K562 (cell line): ENCODE measurements around the gene ZFR2. TPM values are rescaled to one million over a fixed set of nuclear protein-coding genes. Genes with fewer than 3 reads are reported as not detected.

Source experiments
- polyA plus RNA-seq, 8 experiments: library from polyadenylated mRNA; depleted of rRNA in 4 of 8; stranded (reverse) in 5 of 8; unstranded in 3 of 8; fragments of >200 nt; fragmentation: Nextera tagmentation in 2 of 8; fragmentation: Illumina TruSeq in 1 of 8; extraction: Ambion mirVana in 2 of 8; extraction: Trizol in 1 of 8; gene quantifications; 2 replicates each; pipeline versions ENCODE4 v1.2.1 to v1.2.3, GENCODE V29; 2011 to 2014; ENCODE audit warnings: inconsistent platforms in 1 of 8, missing spikeins in 1 of 8
- small RNA-seq: library from RNA; depleted of rRNA; stranded (forward); fragments of <200 nt; gene quantifications from one replicate; pipeline ENCODE3, GENCODE V24; 2014
- total RNA-seq, 7 experiments: library from RNA; depleted of rRNA in 6 of 7; stranded (reverse); fragments of >200 nt in 6 of 7; fragmentation: Illumina TruSeq in 2 of 7; extraction: Trizol in 2 of 7; gene quantifications; 2 replicates each; pipeline versions ENCODE4 v1.2.1 to v1.2.3, GENCODE V29; 2011 to 2021; ENCODE audit warnings: low replicate concordance in 1 of 7

The ZFR2 gene
- total and polyA plus RNA-seq, 9 of the 15 experiments (the other 6 are each of a cell fraction or from before 2014, with no cell fraction given), result 0.03 to 0.59 (median 0.07) TPM; not detected in 6

Small RNA genes lying within 50 kb of the gene (small RNA-seq; reads per million reads assigned to genes)
- gene AC005777.1, result not detected

Other genes with a start within 250 kb of the ZFR2 start
Only the 7 nearest of the 13 such genes appear.
- gene APBA3, start 107.3 kb downstream of the ZFR2 start, total RNA-seq (2014; rRNA removed), result 28.8 and 29.5 TPM in 2 replicates
- gene APBA3, start 107.3 kb downstream of the ZFR2 start, total RNA-seq (2014; rRNA removed; fragmentation: Illumina TruSeq; extraction: Trizol), result 1.4 and 2.8 TPM in 2 replicates
- gene APBA3, start 107.3 kb downstream of the ZFR2 start, total RNA-seq (2015; rRNA removed; fragmentation: Illumina TruSeq; extraction: Trizol), result 10.8 and 14.0 TPM in 2 replicates
- gene APBA3, start 107.3 kb downstream of the ZFR2 start, total RNA-seq (2021), result 19.7 and 23.8 TPM in 2 replicates
- gene APBA3, start 107.3 kb downstream of the ZFR2 start, polyA plus RNA-seq (2011; rRNA removed), result 11.5 and 20.7 TPM in 2 replicates
- 9.0 and 18.5 TPM in 2 replicates for gene APBA3, start 107.3 kb downstream of the ZFR2 start, polyA plus RNA-seq (2014; fragmentation: Illumina TruSeq; extraction: Trizol)
- gene APBA3, start 107.3 kb downstream of the ZFR2 start, polyA plus RNA-seq (2014; fragmentation: Nextera tagmentation; extraction: Ambion mirVana), result under 1 TPM; 0.10 to 0.42 TPM
- 25.0 and 28.2 TPM in 2 replicates for gene APBA3, start 107.3 kb downstream of the ZFR2 start, polyA plus RNA-seq (2014; rRNA removed)
- 120 and 124 TPM in 2 replicates for gene MRPL54, start 106.4 kb downstream of the ZFR2 start, total RNA-seq (2014; rRNA removed)
- gene MRPL54, start 106.4 kb downstream of the ZFR2 start, total RNA-seq (2014; rRNA removed; fragmentation: Illumina TruSeq; extraction: Trizol), result 31.5 and 35.9 TPM in 2 replicates
- 93.8 and 97.3 TPM in 2 replicates for gene MRPL54, start 106.4 kb downstream of the ZFR2 start, total RNA-seq (2015; rRNA removed; fragmentation: Illumina TruSeq; extraction: Trizol)
- gene MRPL54, start 106.4 kb downstream of the ZFR2 start, total RNA-seq (2021), result 83.2 and 87.9 TPM in 2 replicates
- 44.2 and 52.3 TPM in 2 replicates for gene MRPL54, start 106.4 kb downstream of the ZFR2 start, polyA plus RNA-seq (2011; rRNA removed)
- gene MRPL54, start 106.4 kb downstream of the ZFR2 start, polyA plus RNA-seq (2014; fragmentation: Illumina TruSeq; extraction: Trizol), result 56.9 and 68.4 TPM in 2 replicates
- gene MRPL54, start 106.4 kb downstream of the ZFR2 start, polyA plus RNA-seq (2014; fragmentation: Nextera tagmentation; extraction: Ambion mirVana), result 10 to 100 TPM in 1 of 2 experiments, 1 to 10 TPM in 1; 3.5 to 13.6 TPM
- 93.7 and 131 TPM in 2 replicates for gene MRPL54, start 106.4 kb downstream of the ZFR2 start, polyA plus RNA-seq (2014; rRNA removed)
- not detected in 2 replicates for gene RAX2, start 96.8 kb downstream of the ZFR2 start, total RNA-seq (2014; rRNA removed)
- not detected in 2 replicates for gene RAX2, start 96.8 kb downstream of the ZFR2 start, total RNA-seq (2014; rRNA removed; fragmentation: Illumina TruSeq; extraction: Trizol)
- not detected in 2 replicates for gene RAX2, start 96.8 kb downstream of the ZFR2 start, total RNA-seq (2015; rRNA removed; fragmentation: Illumina TruSeq; extraction: Trizol)
- not detected in 2 replicates for gene RAX2, start 96.8 kb downstream of the ZFR2 start, total RNA-seq (2021)
- not detected in 2 replicates for gene RAX2, start 96.8 kb downstream of the ZFR2 start, polyA plus RNA-seq (2011; rRNA removed)
- not detected in 2 replicates for gene RAX2, start 96.8 kb downstream of the ZFR2 start, polyA plus RNA-seq (2014; fragmentation: Illumina TruSeq; extraction: Trizol)
- gene RAX2, start 96.8 kb downstream of the ZFR2 start, polyA plus RNA-seq (2014; fragmentation: Nextera tagmentation; extraction: Ambion mirVana), result not detected
- not detected in 2 replicates for gene RAX2, start 96.8 kb downstream of the ZFR2 start, polyA plus RNA-seq (2014; rRNA removed)
- gene MATK, start 82.7 kb downstream of the ZFR2 start, total RNA-seq (2014; rRNA removed), result 41.2 and 57.1 TPM in 2 replicates
- 6.1 and 8.4 TPM in 2 replicates for gene MATK, start 82.7 kb downstream of the ZFR2 start, total RNA-seq (2014; rRNA removed; fragmentation: Illumina TruSeq; extraction: Trizol)
- 21.4 and 23.2 TPM in 2 replicates for gene MATK, start 82.7 kb downstream of the ZFR2 start, total RNA-seq (2015; rRNA removed; fragmentation: Illumina TruSeq; extraction: Trizol)
- 41.5 and 45.3 TPM in 2 replicates for gene MATK, start 82.7 kb downstream of the ZFR2 start, total RNA-seq (2021)
- 31.1 and 32.8 TPM in 2 replicates for gene MATK, start 82.7 kb downstream of the ZFR2 start, polyA plus RNA-seq (2011; rRNA removed)
- gene MATK, start 82.7 kb downstream of the ZFR2 start, polyA plus RNA-seq (2014; fragmentation: Illumina TruSeq; extraction: Trizol), result 10.8 and 15.7 TPM in 2 replicates
- under 1 TPM; 0.08 to 0.71 TPM for gene MATK, start 82.7 kb downstream of the ZFR2 start, polyA plus RNA-seq (2014; fragmentation: Nextera tagmentation; extraction: Ambion mirVana)
- gene MATK, start 82.7 kb downstream of the ZFR2 start, polyA plus RNA-seq (2014; rRNA removed), result 37.5 and 37.9 TPM in 2 replicates
- not detected in 2 replicates for gene ATCAY, start 11.6 kb upstream of the ZFR2 start, total RNA-seq (2014; rRNA removed)
- gene ATCAY, start 11.6 kb upstream of the ZFR2 start, total RNA-seq (2014; rRNA removed; fragmentation: Illumina TruSeq; extraction: Trizol), result not detected in 2 replicates
- not detected in 2 replicates for gene ATCAY, start 11.6 kb upstream of the ZFR2 start, total RNA-seq (2015; rRNA removed; fragmentation: Illumina TruSeq; extraction: Trizol)
- gene ATCAY, start 11.6 kb upstream of the ZFR2 start, total RNA-seq (2021), result 0.07 TPM in 1 of 2 replicates, not detected in the other
- not detected in 2 replicates for gene ATCAY, start 11.6 kb upstream of the ZFR2 start, polyA plus RNA-seq (2011; rRNA removed)
- gene ATCAY, start 11.6 kb upstream of the ZFR2 start, polyA plus RNA-seq (2014; fragmentation: Illumina TruSeq; extraction: Trizol), result not detected in 2 replicates
- not detected for gene ATCAY, start 11.6 kb upstream of the ZFR2 start, polyA plus RNA-seq (2014; fragmentation: Nextera tagmentation; extraction: Ambion mirVana)
- not detected in 2 replicates for gene ATCAY, start 11.6 kb upstream of the ZFR2 start, polyA plus RNA-seq (2014; rRNA removed)
- gene NMRK2, start 64.0 kb upstream of the ZFR2 start, total RNA-seq (2014; rRNA removed), result not detected in 2 replicates
- not detected in 2 replicates for gene NMRK2, start 64.0 kb upstream of the ZFR2 start, total RNA-seq (2014; rRNA removed; fragmentation: Illumina TruSeq; extraction: Trizol)
- gene NMRK2, start 64.0 kb upstream of the ZFR2 start, total RNA-seq (2015; rRNA removed; fragmentation: Illumina TruSeq; extraction: Trizol), result not detected in 2 replicates
- not detected in 2 replicates for gene NMRK2, start 64.0 kb upstream of the ZFR2 start, total RNA-seq (2021)
- not detected in 2 replicates for gene NMRK2, start 64.0 kb upstream of the ZFR2 start, polyA plus RNA-seq (2011; rRNA removed)
- not detected in 2 replicates for gene NMRK2, start 64.0 kb upstream of the ZFR2 start, polyA plus RNA-seq (2014; fragmentation: Illumina TruSeq; extraction: Trizol)
- gene NMRK2, start 64.0 kb upstream of the ZFR2 start, polyA plus RNA-seq (2014; fragmentation: Nextera tagmentation; extraction: Ambion mirVana), result not detected
- not detected in 2 replicates for gene NMRK2, start 64.0 kb upstream of the ZFR2 start, polyA plus RNA-seq (2014; rRNA removed)
- gene DAPK3, start 102.1 kb upstream of the ZFR2 start, total RNA-seq (2014; rRNA removed), result 60.1 and 62.7 TPM in 2 replicates
- 4.4 and 9.2 TPM in 2 replicates for gene DAPK3, start 102.1 kb upstream of the ZFR2 start, total RNA-seq (2014; rRNA removed; fragmentation: Illumina TruSeq; extraction: Trizol)
- 25.0 and 26.2 TPM in 2 replicates for gene DAPK3, start 102.1 kb upstream of the ZFR2 start, total RNA-seq (2015; rRNA removed; fragmentation: Illumina TruSeq; extraction: Trizol)
- 39.2 and 54.1 TPM in 2 replicates for gene DAPK3, start 102.1 kb upstream of the ZFR2 start, total RNA-seq (2021)
- gene DAPK3, start 102.1 kb upstream of the ZFR2 start, polyA plus RNA-seq (2011; rRNA removed), result 24.0 and 29.4 TPM in 2 replicates
- gene DAPK3, start 102.1 kb upstream of the ZFR2 start, polyA plus RNA-seq (2014; fragmentation: Illumina TruSeq; extraction: Trizol), result 29.4 and 45.3 TPM in 2 replicates
- under 1 TPM; 0.14 to 0.21 TPM for gene DAPK3, start 102.1 kb upstream of the ZFR2 start, polyA plus RNA-seq (2014; fragmentation: Nextera tagmentation; extraction: Ambion mirVana)
- gene DAPK3, start 102.1 kb upstream of the ZFR2 start, polyA plus RNA-seq (2014; rRNA removed), result 59.6 and 63.4 TPM in 2 replicates